B cell (primary cell): ENCODE data around the gene TSHZ1. TPM values are rescaled to one million over a fixed set of nuclear protein-coding genes. Genes with fewer than 3 reads are reported as not detected.

Experiments
- ATAC-seq: fragments of 200-7000 bp; cut with Tn5 transposase; one replicate; pipeline ENCODE4 v1.10.0; 2021; ENCODE audit warnings: low read depth, mild to moderate bottlenecking, moderate number of reproducible peaks, moderate library complexity
- CTCF ChIA-PET: fragments of 350-600 bp; sonication (Branson Sonifier 250); formaldehyde crosslinking; loops from one replicate; lab custom pipeline; 2021; ENCODE audit warnings: antibody characterized with exemption, inconsistent platforms; lab: Charles Lee
- POLR2A ChIA-PET: fragments of 350-600 bp; sonication (Branson Sonifier 250); formaldehyde crosslinking; loops from one replicate; lab custom pipeline; 2021; ENCODE audit warnings: antibody characterized with exemption; lab: Charles Lee
- DNase-seq: peaks from one replicate; pipeline ENCODE4 v3.0.0; 2013
- H2AFZ ChIP-seq: 2 replicates; pipeline ENCODE4 v1.6.1; 2012; ENCODE audit warnings: mild to moderate bottlenecking, low read depth, low read length; ENCODE audit not compliant: insufficient read depth, poor library complexity, severe bottlenecking
- H3K27ac ChIP-seq, 2 donors: 1 replicate in 1 of 2; 2 replicates in 1 of 2; pipeline ENCODE4 v1.5.1; 2012 to 2013; ENCODE audit warnings: low read length in 2 of 2, mild to moderate bottlenecking in 2 of 2, moderate library complexity in 1 of 2
- H3K27me3 ChIP-seq, 4 experiments: fragments of 200-600 bp in 1 of 4; sonication (generic) in 1 of 4; replicated peaks in 1 of 4; 1 replicate in 2 of 4; 2 replicates in 2 of 4; pipeline versions ENCODE4 v1.6.1 to v1.7.0; 2013 to 2016; ENCODE audit warnings: low read length in 3 of 4, mild to moderate bottlenecking in 2 of 4, mixed read lengths in 1 of 4, moderate library complexity in 1 of 4; ENCODE audit not compliant: insufficient read depth in 4 of 4, control insufficient read depth in 3 of 4; ENCODE audit errors: control extremely low read depth in 1 of 4
- H3K36me3 ChIP-seq, 2 experiments: replicated peaks in 1 of 2; 1 replicate in 1 of 2; 2 replicates in 1 of 2; pipeline versions ENCODE4 v1.6.1 to v1.7.1; 2013; ENCODE audit warnings: low read length in 1 of 2; ENCODE audit not compliant: insufficient read depth in 2 of 2, control insufficient read depth in 1 of 2; ENCODE audit errors: control extremely low read depth in 1 of 2, extremely low read depth in 1 of 2
- H3K4me1 ChIP-seq, 2 donors: fragments of 200-600 bp in 1 of 2; sonication (generic) in 1 of 2; 1 replicate in 1 of 2; 2 replicates in 1 of 2; pipeline versions ENCODE4 v1.5.1 to v1.6.1; 2013 to 2017; ENCODE audit warnings: low read length in 2 of 2; ENCODE audit not compliant: control insufficient read depth in 2 of 2, insufficient read depth in 2 of 2
- H3K4me2 ChIP-seq: replicated peaks from 2 replicates; pipeline ENCODE3; 2012; ENCODE audit warnings: mild to moderate bottlenecking, low read depth, low read length; ENCODE audit not compliant: poor library complexity, severe bottlenecking
- H3K4me3 ChIP-seq, 5 experiments: fragments of 200-600 bp in 1 of 5; sonication (generic) in 1 of 5; 1 replicate in 3 of 5; 2 replicates in 2 of 5; pipeline versions ENCODE4 v1.5.1 to v1.7.0; 2011 to 2016; ENCODE audit warnings: low read length in 4 of 5, mild to moderate bottlenecking in 4 of 5, low read depth in 2 of 5, control low read depth in 1 of 5, moderate library complexity in 1 of 5; ENCODE audit not compliant: insufficient read depth in 1 of 5; ENCODE audit errors: control extremely low read depth in 1 of 5, extremely low read depth in 1 of 5
- H3K79me2 ChIP-seq: fragments of 200-600 bp; sonication (generic); one replicate; pipeline ENCODE4 v1.6.0; 2016; ENCODE audit warnings: low read length; ENCODE audit not compliant: control insufficient read depth, insufficient read depth
- H3K9ac ChIP-seq: fragments of 200-600 bp; sonication (generic); 2 replicates; pipeline ENCODE4 v1.6.1; 2017; ENCODE audit warnings: mild to moderate bottlenecking, low read length, moderate library complexity
- H3K9me3 ChIP-seq, 3 donors: one replicate each; pipeline versions ENCODE4 v1.6.1 to v1.7.1; 2013; ENCODE audit warnings: low read length in 2 of 3; ENCODE audit not compliant: control insufficient read depth in 2 of 3, insufficient read depth in 1 of 3; ENCODE audit errors: control extremely low read depth in 1 of 3
- H4K20me1 ChIP-seq: 2 replicates; pipeline ENCODE4 v1.6.0; 2012; ENCODE audit warnings: mild to moderate bottlenecking, low read length; ENCODE audit not compliant: insufficient read depth, control insufficient read depth, poor library complexity, severe bottlenecking
- H3K27ac Mint-ChIP-seq: one replicate; pipeline ENCODE4 v1.8.0; 2021; ENCODE audit warnings: mixed read lengths
- H3K27me3 Mint-ChIP-seq: one replicate; pipeline ENCODE4 v1.8.0; 2021; ENCODE audit warnings: mixed read lengths
- H3K4me1 Mint-ChIP-seq: one replicate; pipeline ENCODE4 v1.8.0; 2021; ENCODE audit warnings: mixed read lengths
- H3K4me3 Mint-ChIP-seq: one replicate; pipeline ENCODE4 v1.8.0; 2021; ENCODE audit warnings: mixed read lengths
- H3K9me3 Mint-ChIP-seq: one replicate; pipeline ENCODE4 v1.8.0; 2022; ENCODE audit warnings: mixed read lengths; ENCODE audit not compliant: insufficient read depth
- EZH2 ChIP-seq: IDR thresholded peaks from 2 replicates; pipeline ENCODE4 v1.6.1; 2012; ENCODE audit warnings: borderline replicate concordance, low read depth, mild to moderate bottlenecking, moderate library complexity, low read length; ENCODE audit not compliant: insufficient read depth, poor library complexity, severe bottlenecking
- WGBS: methylation state at CpG from one replicate; pipeline ENCODE4 v1.1.5; 2013; ENCODE audit warnings: missing lambda C conversion rate; ENCODE audit not compliant: insufficient coverage; 5-methylcytosine and 5-hydroxymethylcytosine counted together
- intact Hi-C: fragments of 100-400 bp; cut with micrococcal nuclease; formaldehyde crosslinking; loops from one replicate; pipeline ENCODE4 v1.10.0; 2022
- polyA plus RNA-seq: library from polyadenylated mRNA; depleted of rRNA; stranded (reverse); fragments of >200 nt; gene quantifications from 2 replicates; pipeline ENCODE4 v1.2.3, GENCODE V29; 2012
- total RNA-seq, 2 donors: library from RNA; stranded (reverse); fragments of 120-200 nt in 1 of 2; gene quantifications; 1 replicate in 1 of 2; 2 replicates in 1 of 2; pipeline versions ENCODE4 v1.2.3 to v1.2.4, GENCODE V29; 2013 to 2022
- TF ChIP-seq, protein P1 (sequence below): fragments of 200-600 bp; IDR thresholded peaks from one replicate; pipeline ENCODE4 v1.8.0; 2022; ENCODE audit warnings: antibody characterized with exemption, mild to moderate bottlenecking

Gene TSHZ1
- total and polyA plus RNA-seq, 2 donors (not counting 1 experiment from before 2014, with no cell fraction given), result 5.3 to 9.8 TPM

DNA sequence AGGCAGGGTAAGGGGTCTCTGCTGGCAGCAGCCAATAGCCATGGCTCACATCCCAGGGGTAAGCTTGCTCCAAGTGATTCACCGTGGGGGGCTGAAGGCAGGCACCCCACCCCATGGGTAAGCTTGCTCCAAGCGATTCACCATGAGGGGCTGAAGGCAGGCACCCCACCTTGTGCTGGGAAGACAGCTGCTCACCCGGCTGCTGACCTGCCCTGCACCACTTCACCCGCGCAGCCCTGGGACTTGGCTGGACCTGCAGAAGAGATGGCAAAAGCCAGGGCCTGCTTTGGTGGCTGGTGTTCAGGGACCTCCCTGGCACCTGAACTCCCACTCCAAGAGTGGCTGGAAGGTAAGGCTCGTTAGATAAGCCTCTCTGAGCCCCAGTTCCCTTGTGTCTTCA is 20.9 kb upstream of the TSHZ1 start:
- Histone ChIP-seq H3K36me3 (no peaks in the 10 kb centered on the region), H3K27ac (no peak overlapping the region), H3K27me3 (peaks cover 0 to 11% (median 0%) of the 10 kb centered on the region in 4 experiments), H3K9me3 (peaks cover 0 to 5% (median 0%) of the 10 kb centered on the region in 3 donors), H3K9ac (no peak overlapping the region), H3K4me2 (no peak overlapping the region), H3K79me2 (no peaks in the 10 kb centered on the region), H3K4me1 (no peaks in the 10 kb centered on the region), H4K20me1 (no peaks in the 10 kb centered on the region), H2AFZ (no peak overlapping the region), H3K4me3 (no peak overlapping the region)
- intact Hi-C loops, result no loop called here
- POLR2A ChIA-PET, result no interaction called here
- no peaks in the 10 kb centered on the region for H3K4me1 Mint-ChIP-seq
- TF ChIP-seq, protein P1, sequence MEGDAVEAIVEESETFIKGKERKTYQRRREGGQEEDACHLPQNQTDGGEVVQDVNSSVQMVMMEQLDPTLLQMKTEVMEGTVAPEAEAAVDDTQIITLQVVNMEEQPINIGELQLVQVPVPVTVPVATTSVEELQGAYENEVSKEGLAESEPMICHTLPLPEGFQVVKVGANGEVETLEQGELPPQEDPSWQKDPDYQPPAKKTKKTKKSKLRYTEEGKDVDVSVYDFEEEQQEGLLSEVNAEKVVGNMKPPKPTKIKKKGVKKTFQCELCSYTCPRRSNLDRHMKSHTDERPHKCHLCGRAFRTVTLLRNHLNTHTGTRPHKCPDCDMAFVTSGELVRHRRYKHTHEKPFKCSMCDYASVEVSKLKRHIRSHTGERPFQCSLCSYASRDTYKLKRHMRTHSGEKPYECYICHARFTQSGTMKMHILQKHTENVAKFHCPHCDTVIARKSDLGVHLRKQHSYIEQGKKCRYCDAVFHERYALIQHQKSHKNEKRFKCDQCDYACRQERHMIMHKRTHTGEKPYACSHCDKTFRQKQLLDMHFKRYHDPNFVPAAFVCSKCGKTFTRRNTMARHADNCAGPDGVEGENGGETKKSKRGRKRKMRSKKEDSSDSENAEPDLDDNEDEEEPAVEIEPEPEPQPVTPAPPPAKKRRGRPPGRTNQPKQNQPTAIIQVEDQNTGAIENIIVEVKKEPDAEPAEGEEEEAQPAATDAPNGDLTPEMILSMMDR, result no peak
- TF ChIP-seq EZH2, result no peak
- H3K27me3 Mint-ChIP-seq, result peaks cover 31% of the 10 kb centered on the region
- DNase-seq (no peak), ATAC-seq (no peak)
- H3K4me3 Mint-ChIP-seq, result no peak overlapping the region
- whole genome bisulfite sequencing, result 98% methylated on average over 5 of the region's 6 CpGs
- H3K27ac Mint-ChIP-seq, result no peak overlapping the region
- H3K9me3 Mint-ChIP-seq, result no peaks in the 10 kb centered on the region
- CTCF ChIA-PET, result no interaction called here

DNA sequence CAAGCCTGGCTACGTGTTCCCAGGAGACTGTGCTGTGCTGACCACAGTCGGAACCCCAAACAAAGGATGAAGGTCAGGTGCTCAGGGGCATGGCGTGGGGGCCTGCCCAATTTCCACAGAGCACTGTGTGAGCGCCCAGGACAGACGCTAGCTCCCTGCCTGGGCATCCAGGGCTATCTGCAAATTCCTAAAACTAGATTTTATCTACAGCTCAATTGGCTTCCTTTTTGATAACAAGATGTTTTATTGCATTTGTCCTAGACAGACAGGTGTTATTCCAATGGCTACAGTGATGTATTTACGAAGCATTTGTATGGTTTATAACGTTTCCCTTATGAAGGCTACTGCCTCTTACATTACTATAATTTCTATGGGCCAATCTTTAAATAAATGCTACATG is 17.7 kb upstream of the TSHZ1 start:
- ATAC-seq, result no peak

More for the DNA sequence above, 17.7 kb upstream of the TSHZ1 start:
- H3K4me2 ChIP-seq, result no peak overlapping the region
- H3K4me3 ChIP-seq, result no peak overlapping the region
- H3K79me2 ChIP-seq, result no peaks in the 10 kb centered on the region
- DNase-seq, result no peak
- 74% methylated on average over 5 of the region's 7 CpGs for WGBS
- H3K9me3 ChIP-seq, result peaks cover 0 to 2% (median 0%) of the 10 kb centered on the region in 3 donors
- peaks cover 0 to 2% (median 0%) of the 10 kb centered on the region in 4 experiments for H3K27me3 ChIP-seq
- TF ChIP-seq, protein P1, result no peak
- no peak for TF ChIP-seq EZH2
- no peak overlapping the region for H2AFZ ChIP-seq
- H4K20me1 ChIP-seq, result no peaks in the 10 kb centered on the region
- H3K4me1 ChIP-seq, result no peaks in the 10 kb centered on the region
- Mint-ChIP-seq H3K4me3 (no peak overlapping the region), H3K9me3 (no peaks in the 10 kb centered on the region), H3K4me1 (no peaks in the 10 kb centered on the region), H3K27me3 (peaks cover 12% of the 10 kb centered on the region), H3K27ac (no peak overlapping the region)
- no peak overlapping the region for H3K9ac ChIP-seq
- intact Hi-C loops, result no loop called here
- H3K36me3 ChIP-seq, result no peaks in the 10 kb centered on the region
- H3K27ac ChIP-seq, result no peak overlapping the region
- POLR2A ChIA-PET, result no interaction called here
- CTCF ChIA-PET, result no interaction called here
